Measurements from ENCODE around the gene TXNL4A.
"Not testable (repeated sequence)": the region's sequence is repeated elsewhere in the genome, so short reads cannot be mapped to it uniquely, and the experiment has no call there.

Gene TXNL4A

DNA sequence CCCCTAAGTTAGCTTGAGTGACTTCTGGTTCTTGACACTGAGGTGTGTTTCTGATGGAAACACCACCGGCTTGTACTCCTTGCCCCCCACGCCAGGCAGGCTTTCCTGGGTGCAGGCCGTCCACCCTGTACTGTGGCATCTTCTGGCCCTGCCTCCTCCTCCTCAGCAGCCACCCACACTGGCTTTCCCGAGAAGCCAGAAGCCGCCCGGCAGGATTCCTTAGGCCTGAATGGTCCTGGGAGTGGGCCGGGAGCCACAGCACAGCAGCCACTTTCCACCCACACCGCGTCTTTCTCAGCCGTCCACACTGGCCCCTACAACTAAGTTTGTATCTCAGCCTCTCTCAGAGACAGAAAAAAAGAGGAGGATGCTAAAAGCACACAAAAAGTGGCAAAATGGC, 26.1 kb downstream of the TXNL4A start:
- POLR2A ChIA-PET, result interaction anchor here (0.7 kb wide), 1 partner anchor 18 kb away, joined by 3 read pairs; no protein-coding TSS in a partner anchor
- no peak for TF ChIP-seq CTCF (IDR thresholded peaks at IDR 0.05; ENCODE audit: control extremely low read depth, extremely low read depth, low read depth, missing control alignments)
- CTCF ChIA-PET, result interaction anchor here (1.0 to 4.3 kb wide), 4 partner anchors 11 to 33 kb away, joined by 3 to 25 read pairs (median 7); partner anchors contain the start of genes SLC66A2 and TXNL4A
- DNase-seq (ENCODE audit: extremely low spot score), result no peak

- no peak for TF ChIP-seq CTCF (IDR thresholded peaks at IDR 0.05; ENCODE audit: control extremely low read depth, extremely low read depth, low read depth, missing control alignments)
These were observed 26.7 kb downstream of the TXNL4A start for GRCh38 chr18:79961527-79962291.

GRCh38 chr18:79960921-79961526, 27.3 kb downstream of the TXNL4A start:
- ChIA-PET POLR2A (no interaction called here), CTCF (interaction anchor here (4.3 kb wide), 1 partner anchor 26 kb away, joined by 25 read pairs; the partner anchor contains the start of gene TXNL4A)
- DNase-seq (ENCODE audit: extremely low spot score), result no peak
- TF ChIP-seq CTCF (IDR thresholded peaks at IDR 0.05; ENCODE audit: control extremely low read depth, extremely low read depth, low read depth, missing control alignments), result no peak

More at GRCh38 chr18:79961527-79962291, 26.7 kb downstream of the TXNL4A start:
- no peak for DNase-seq (ENCODE audit: extremely low spot score)
- POLR2A ChIA-PET, result interaction anchor here (0.7 kb wide), 1 partner anchor 17 kb away, joined by 3 read pairs; no protein-coding TSS in a partner anchor
- CTCF ChIA-PET, result interaction anchor here (1.0 to 4.3 kb wide), 3 partner anchors 10 to 25 kb away, joined by 3 to 25 read pairs (median 11); partner anchors contain the start of genes SLC66A2 and TXNL4A

DNA sequence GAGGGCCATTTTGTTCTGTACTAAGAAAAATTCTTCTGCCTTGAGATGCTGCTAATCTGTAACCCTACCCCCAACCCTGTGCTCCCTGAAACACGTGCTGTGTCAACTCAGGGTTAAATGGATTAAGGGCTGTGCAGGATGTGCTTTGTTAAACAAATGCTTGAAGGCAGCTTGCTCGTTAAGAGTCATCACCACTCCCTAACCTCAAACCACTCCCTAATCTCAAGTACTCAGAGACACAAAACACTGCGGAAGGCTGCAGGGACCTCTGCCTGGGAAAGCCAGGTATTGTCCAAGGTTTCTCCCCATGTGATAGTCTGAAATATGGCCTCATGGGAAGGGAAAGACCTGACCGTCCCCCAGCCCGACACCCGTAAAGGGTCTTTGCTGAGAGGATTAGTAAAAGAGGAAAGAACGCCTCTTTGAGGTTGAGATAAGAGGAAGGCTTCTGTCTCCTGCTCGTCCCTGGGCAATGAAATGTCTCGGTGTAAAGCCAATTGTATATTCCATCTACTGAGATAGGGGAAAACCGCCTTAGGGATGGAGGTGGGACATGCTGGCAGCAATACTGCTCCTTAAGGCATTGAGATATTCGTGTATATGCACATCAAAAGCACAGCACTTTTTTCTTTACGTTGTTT, 28.1 kb downstream of the TXNL4A start:
- POLR2A ChIA-PET; DNase-seq (ENCODE audit: extremely low spot score): not testable (repeated sequence)
- CTCF ChIA-PET, result interaction anchor here (0.7 kb wide), 1 partner anchor 10 kb away, joined by 4 read pairs; no protein-coding TSS in a partner anchor

GRCh38 chr18:79958981-79959380, 29.4 kb downstream of the TXNL4A start:
- ChIA-PET POLR2A (no interaction called here), CTCF (interaction anchor here (1.3 to 2.0 kb wide), 2 partner anchors 12 to 15 kb away, joined by 5 to 8 read pairs; no protein-coding TSS in a partner anchor)
- no peak for TF ChIP-seq CTCF (IDR thresholded peaks at IDR 0.05; ENCODE audit: control extremely low read depth, extremely low read depth, low read depth, missing control alignments)
- no peak for DNase-seq (ENCODE audit: extremely low spot score)

DNA sequence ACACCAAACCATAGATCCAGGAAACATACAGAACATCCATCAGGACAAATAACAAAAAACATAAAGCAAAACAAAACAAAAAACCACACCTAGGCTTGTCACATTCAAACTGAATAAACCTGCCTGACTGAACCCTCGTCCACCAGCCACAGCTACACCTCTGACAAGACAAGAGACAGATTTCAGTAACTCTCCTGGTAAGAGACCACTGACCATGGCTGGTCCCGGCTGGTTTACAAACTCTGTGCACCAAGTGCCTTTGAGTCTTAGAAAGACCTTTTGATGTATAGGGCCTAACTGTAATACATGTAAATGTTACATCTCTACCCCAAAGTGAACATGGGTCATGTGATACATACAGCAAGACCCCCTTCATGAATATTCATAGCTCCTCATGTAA, 32.1 kb downstream of the TXNL4A start:
- CTCF ChIA-PET, result interaction anchor here (1.0 to 1.3 kb wide), 2 partner anchors 11 to 25 kb away, joined by 3 to 6 read pairs; no protein-coding TSS in a partner anchor
- TF ChIP-seq CTCF (IDR thresholded peaks at IDR 0.05; ENCODE audit: control extremely low read depth, extremely low read depth, low read depth, missing control alignments), result no peak
- POLR2A ChIA-PET, result no interaction called here
- no peak for DNase-seq (ENCODE audit: extremely low spot score)
